K562 (cell line): Measurements from ENCODE around the gene FUCA2. TPM values are rescaled to one million over a fixed set of nuclear protein-coding genes. Genes with fewer than 3 reads are reported as not detected.

Source experiments
- BMI1 ChIP-seq: fragments of 150-350 bp; IDR thresholded peaks from 2 replicates; pipeline ENCODE4 v1.6.1; 2014; ENCODE audit warnings: low read length
- CEBPG ChIP-seq, 3 experiments: fragments of 200-800 bp in 1 of 3; sonication (Bioruptor generic) in 1 of 3; sonication (generic) in 1 of 3; formaldehyde crosslinking in 1 of 3; IDR thresholded peaks in 2 of 3; conservative IDR thresholded peaks in 1 of 3; 2 replicates each; pipeline versions ENCODE4 v1.6.1 to v1.8.0; 2016 to 2022; ENCODE audit warnings: missing compliant biosample characterization in 2 of 3, missing genetic modification characterization in 2 of 3, mild to moderate bottlenecking in 1 of 3, missing genetic modification reagents in 1 of 3
- CTCF ChIP-seq, 3 experiments: IDR thresholded peaks in 2 of 3; conservative IDR thresholded peaks in 1 of 3; 2 replicates each; pipeline ENCODE4 v1.5.1; 2011 to 2012; ENCODE audit warnings: low read length in 3 of 3, mild to moderate bottlenecking in 3 of 3, control low read depth in 2 of 3, improper control_type of control experiment in 1 of 3, inconsistent platforms in 1 of 3, low read depth in 1 of 3, mixed read lengths in 1 of 3, moderate library complexity in 1 of 3; ENCODE audit not compliant: insufficient read depth in 2 of 3
- E2F5 ChIP-seq: sonication (generic); formaldehyde crosslinking; IDR thresholded peaks from 2 replicates; pipeline ENCODE4 v1.8.0; 2022; ENCODE audit warnings: mild to moderate bottlenecking, missing genetic modification reagents
- EGR1 ChIP-seq: fragments of 450-650 bp; conservative IDR thresholded peaks from 2 replicates; pipeline ENCODE4 v1.6.1; 2017; ENCODE audit warnings: mild to moderate bottlenecking
- LCOR ChIP-seq: sonication (generic); formaldehyde crosslinking; IDR thresholded peaks from 2 replicates; pipeline ENCODE4 v1.8.0; 2022; ENCODE audit warnings: mild to moderate bottlenecking, missing genetic modification reagents
- NFIX ChIP-seq: fragments of 250-450 bp; sonication (Bioruptor Pico); IDR thresholded peaks from 2 replicates; pipeline ENCODE4 v1.4.0; 2020; ENCODE audit warnings: low read depth, mild to moderate bottlenecking, moderate library complexity
- NFYB ChIP-seq: IDR thresholded peaks from 2 replicates; pipeline ENCODE4 v1.6.1; 2011; ENCODE audit warnings: mild to moderate bottlenecking, moderate library complexity; ENCODE audit not compliant: insufficient read length; ENCODE audit errors: extremely low read depth
- PHTF2 ChIP-seq: fragments of 250-450 bp; sonication (Bioruptor Pico); IDR thresholded peaks from 2 replicates; pipeline ENCODE4 v1.5.0; 2021; ENCODE audit warnings: mild to moderate bottlenecking
- RNF219 ChIP-seq: fragments of 250-450 bp; sonication (Bioruptor Pico); IDR thresholded peaks from 2 replicates; pipeline ENCODE4 v1.5.0; 2022; ENCODE audit warnings: mild to moderate bottlenecking
- TBP ChIP-seq: optimal IDR thresholded peaks from 2 replicates; pipeline ENCODE3; 2011; ENCODE audit warnings: low read depth, low read length, improper control_type of control experiment
- YBX1 ChIP-seq: fragments of 450-650 bp; IDR thresholded peaks from 2 replicates; pipeline ENCODE4 v1.7.1; 2016; ENCODE audit warnings: mild to moderate bottlenecking
- ZNF174 ChIP-seq: fragments of 250-450 bp; sonication (Bioruptor Pico); IDR thresholded peaks from 2 replicates; pipeline ENCODE4 v1.4.0; 2020; ENCODE audit warnings: mild to moderate bottlenecking
- ZNF197 ChIP-seq: fragments of 200-800 bp; sonication (Bioruptor generic); IDR thresholded peaks from 2 replicates; pipeline ENCODE4 v1.6.1; 2016; ENCODE audit warnings: low read depth, missing genetic modification characterization, missing compliant biosample characterization
- ZNF408 ChIP-seq: fragments of 250-450 bp; sonication (Bioruptor Pico); IDR thresholded peaks from 2 replicates; pipeline ENCODE4 v1.4.0; 2020; ENCODE audit warnings: low read depth, mild to moderate bottlenecking, moderate library complexity
- ZNF785 ChIP-seq: fragments of 250-450 bp; sonication (Bioruptor Pico); IDR thresholded peaks from 2 replicates; pipeline ENCODE4 v1.4.0; 2020; ENCODE audit warnings: mild to moderate bottlenecking
- polyA plus RNA-seq, 8 experiments: library from polyadenylated mRNA; depleted of rRNA in 4 of 8; stranded (reverse) in 5 of 8; unstranded in 3 of 8; fragments of >200 nt; fragmentation: Nextera tagmentation in 2 of 8; fragmentation: Illumina TruSeq in 1 of 8; extraction: Ambion mirVana in 2 of 8; extraction: Trizol in 1 of 8; gene quantifications; 2 replicates each; pipeline versions ENCODE4 v1.2.1 to v1.2.3, GENCODE V29; 2011 to 2014; ENCODE audit warnings: inconsistent platforms in 1 of 8, missing spikeins in 1 of 8
- total RNA-seq, 7 experiments: library from RNA; depleted of rRNA in 6 of 7; stranded (reverse); fragments of >200 nt in 6 of 7; fragmentation: Illumina TruSeq in 2 of 7; extraction: Trizol in 2 of 7; gene quantifications; 2 replicates each; pipeline versions ENCODE4 v1.2.1 to v1.2.3, GENCODE V29; 2011 to 2021; ENCODE audit warnings: low replicate concordance in 1 of 7
- TF ChIP-seq, protein P1 (sequence below): IDR thresholded peaks from 3 replicates; pipeline ENCODE4 v1.6.1; 2011; ENCODE audit warnings: borderline replicate concordance, mild to moderate bottlenecking, moderate library complexity; ENCODE audit not compliant: insufficient read length; ENCODE audit errors: extremely low read depth
- TF ChIP-seq, protein P2 (sequence below): fragments of 450-650 bp; IDR thresholded peaks from 2 replicates; pipeline ENCODE4 v1.6.1; 2014; ENCODE audit warnings: low read depth, mild to moderate bottlenecking, moderate library complexity, borderline replicate concordance

Gene FUCA2
- total and polyA plus RNA-seq, 9 of the 15 experiments (the other 6 are each of a cell fraction or from before 2014, with no cell fraction given) = 20.6 to 112 (median 79.3) TPM

- TF ChIP-seq, protein P1, sequence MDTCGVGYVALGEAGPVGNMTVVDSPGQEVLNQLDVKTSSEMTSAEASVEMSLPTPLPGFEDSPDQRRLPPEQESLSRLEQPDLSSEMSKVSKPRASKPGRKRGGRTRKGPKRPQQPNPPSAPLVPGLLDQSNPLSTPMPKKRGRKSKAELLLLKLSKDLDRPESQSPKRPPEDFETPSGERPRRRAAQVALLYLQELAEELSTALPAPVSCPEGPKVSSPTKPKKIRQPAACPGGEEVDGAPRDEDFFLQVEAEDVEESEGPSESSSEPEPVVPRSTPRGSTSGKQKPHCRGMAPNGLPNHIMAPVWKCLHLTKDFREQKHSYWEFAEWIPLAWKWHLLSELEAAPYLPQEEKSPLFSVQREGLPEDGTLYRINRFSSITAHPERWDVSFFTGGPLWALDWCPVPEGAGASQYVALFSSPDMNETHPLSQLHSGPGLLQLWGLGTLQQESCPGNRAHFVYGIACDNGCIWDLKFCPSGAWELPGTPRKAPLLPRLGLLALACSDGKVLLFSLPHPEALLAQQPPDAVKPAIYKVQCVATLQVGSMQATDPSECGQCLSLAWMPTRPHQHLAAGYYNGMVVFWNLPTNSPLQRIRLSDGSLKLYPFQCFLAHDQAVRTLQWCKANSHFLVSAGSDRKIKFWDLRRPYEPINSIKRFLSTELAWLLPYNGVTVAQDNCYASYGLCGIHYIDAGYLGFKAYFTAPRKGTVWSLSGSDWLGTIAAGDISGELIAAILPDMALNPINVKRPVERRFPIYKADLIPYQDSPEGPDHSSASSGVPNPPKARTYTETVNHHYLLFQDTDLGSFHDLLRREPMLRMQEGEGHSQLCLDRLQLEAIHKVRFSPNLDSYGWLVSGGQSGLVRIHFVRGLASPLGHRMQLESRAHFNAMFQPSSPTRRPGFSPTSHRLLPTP = peak; percentile 89
- TF ChIP-seq PHTF2 (no peak), CTCF (IDR thresholded peaks at IDR 0.05 in 2 of 3, conservative IDR thresholded peaks at IDR 0.05 in 1 of 3; ENCODE audit: insufficient read depth in 2 of 3, low read depth in 1 of 3, low read length in 3 of 3) (no peak), CEBPG (CRISPR knock-in tag; IDR thresholded peaks at IDR 0.05) (no peak), CEBPG (tag; conservative IDR thresholded peaks at IDR 0.05 in 1 of 2, IDR thresholded peaks at IDR 0.05 in 1 of 2) (no peak), ZNF174 (CRISPR knock-in tag) (no peak), ZNF197 (CRISPR knock-in tag) (no peak), RNF219 (CRISPR knock-in tag) (no peak), ZNF408 (CRISPR knock-in tag) (no peak), ZNF785 (CRISPR knock-in tag) (no peak), BMI1 (no peak), LCOR (CRISPR knock-in tag) (no peak), YBX1 (no peak), NFYB (no peak), EGR1 (no peak), E2F5 (CRISPR knock-in tag) (peak; percentile 9; the same call in 1 of the 2 replicates), TBP (peak; percentile 87), NFIX (CRISPR knock-in tag) (no peak)
- TF ChIP-seq, protein P2, sequence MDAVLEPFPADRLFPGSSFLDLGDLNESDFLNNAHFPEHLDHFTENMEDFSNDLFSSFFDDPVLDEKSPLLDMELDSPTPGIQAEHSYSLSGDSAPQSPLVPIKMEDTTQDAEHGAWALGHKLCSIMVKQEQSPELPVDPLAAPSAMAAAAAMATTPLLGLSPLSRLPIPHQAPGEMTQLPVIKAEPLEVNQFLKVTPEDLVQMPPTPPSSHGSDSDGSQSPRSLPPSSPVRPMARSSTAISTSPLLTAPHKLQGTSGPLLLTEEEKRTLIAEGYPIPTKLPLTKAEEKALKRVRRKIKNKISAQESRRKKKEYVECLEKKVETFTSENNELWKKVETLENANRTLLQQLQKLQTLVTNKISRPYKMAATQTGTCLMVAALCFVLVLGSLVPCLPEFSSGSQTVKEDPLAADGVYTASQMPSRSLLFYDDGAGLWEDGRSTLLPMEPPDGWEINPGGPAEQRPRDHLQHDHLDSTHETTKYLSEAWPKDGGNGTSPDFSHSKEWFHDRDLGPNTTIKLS = no peak
Measured at GRCh38 chr6:143449714-143450452, 61.6 kb downstream of the FUCA2 start (continued).
